Astrocyte (in vitro differentiated cells and primary cell): ENCODE measurements around the gene SLC35D1. TPM values are rescaled to one million over a fixed set of nuclear protein-coding genes. Genes with fewer than 3 reads are reported as not detected.

Source experiments
- DNase-seq: peaks from one replicate; pipeline ENCODE4 v3.0.0-alpha.2; 2010; ENCODE audit warnings: low read depth
- FAIRE-seq: peaks from 2 replicates; lab custom pipeline; 2011; peaks lifted over from hg19 to GRCh38; lab: Jason Lieb, UNC
- H2AFZ ChIP-seq: 2 replicates; pipeline ENCODE4 v1.6.0; 2012; ENCODE audit warnings: low read depth, low read length, inconsistent platforms
- H3K27ac ChIP-seq: 2 replicates; pipeline ENCODE4 v1.5.1; 2011; ENCODE audit warnings: low read depth, low read length, inconsistent platforms
- H3K27me3 ChIP-seq: 2 replicates; pipeline ENCODE4 v1.6.0; 2011; ENCODE audit warnings: low read length, inconsistent platforms; ENCODE audit not compliant: insufficient read depth
- H3K36me3 ChIP-seq: 2 replicates; pipeline ENCODE4 v1.5.1; 2011; ENCODE audit warnings: low read length, inconsistent platforms; ENCODE audit not compliant: insufficient read depth
- H3K4me1 ChIP-seq: 2 replicates; pipeline ENCODE4 v1.5.1; 2011; ENCODE audit warnings: low read length, inconsistent platforms; ENCODE audit not compliant: insufficient read depth
- H3K4me2 ChIP-seq: 2 replicates; pipeline ENCODE4 v1.6.0; 2012; ENCODE audit warnings: low read length, inconsistent platforms
- H3K4me3 ChIP-seq: 2 replicates; pipeline ENCODE4 v1.5.1; 2011; ENCODE audit warnings: low read depth, mild to moderate bottlenecking, low read length, inconsistent platforms; ENCODE audit not compliant: insufficient read depth
- H3K79me2 ChIP-seq: 2 replicates; pipeline ENCODE4 v1.6.0; 2012; ENCODE audit warnings: mild to moderate bottlenecking, low read length, inconsistent platforms; ENCODE audit not compliant: insufficient read depth
- H3K9ac ChIP-seq: 2 replicates; pipeline ENCODE4 v1.6.0; 2012; ENCODE audit warnings: mild to moderate bottlenecking, low read length, inconsistent platforms
- H3K9me3 ChIP-seq: 2 replicates; pipeline ENCODE4 v1.5.1; 2012; ENCODE audit warnings: low read depth, mild to moderate bottlenecking, low read length, inconsistent platforms; ENCODE audit not compliant: insufficient read depth
- H4K20me1 ChIP-seq: 2 replicates; pipeline ENCODE4 v1.6.0; 2012; ENCODE audit warnings: low read length, inconsistent platforms; ENCODE audit not compliant: insufficient read depth
- H3K27ac Mint-ChIP-seq: one replicate; pipeline ENCODE4 v1.8.0; 2021; ENCODE audit warnings: mild to moderate bottlenecking, mixed read lengths; ENCODE audit not compliant: unreplicated experiment
- H3K27me3 Mint-ChIP-seq: one replicate; pipeline ENCODE4 v1.8.0; 2021; ENCODE audit warnings: low read depth, mixed read lengths; ENCODE audit not compliant: unreplicated experiment
- H3K36me3 Mint-ChIP-seq: one replicate; pipeline ENCODE4 v1.8.0; 2021; ENCODE audit warnings: low read depth, mixed read lengths; ENCODE audit not compliant: unreplicated experiment
- H3K4me1 Mint-ChIP-seq: one replicate; pipeline ENCODE4 v1.8.0; 2021; ENCODE audit warnings: low read depth, mixed read lengths; ENCODE audit not compliant: unreplicated experiment
- H3K4me3 Mint-ChIP-seq: one replicate; pipeline ENCODE4 v1.8.0; 2021; ENCODE audit warnings: mild to moderate bottlenecking, moderate library complexity, mixed read lengths; ENCODE audit not compliant: unreplicated experiment
- H3K9me3 Mint-ChIP-seq: one replicate; pipeline ENCODE4 v1.8.0; 2021; ENCODE audit warnings: mild to moderate bottlenecking, mixed read lengths; ENCODE audit not compliant: unreplicated experiment
- EZH2 ChIP-seq: IDR thresholded peaks from 2 replicates; pipeline ENCODE4 v1.6.1; 2012; ENCODE audit warnings: mild to moderate bottlenecking, low read length, inconsistent platforms; ENCODE audit not compliant: insufficient read depth
- total RNA-seq: library from RNA; stranded (reverse); gene quantifications from 2 replicates; pipeline ENCODE4 v1.2.1, GENCODE V29; 2021
- TF ChIP-seq, protein P1 (sequence below): IDR thresholded peaks from 2 replicates; pipeline ENCODE4 v1.5.1; 2011; ENCODE audit warnings: low read depth, mild to moderate bottlenecking, inconsistent platforms, low read length, moderate library complexity; ENCODE audit not compliant: insufficient read depth

Gene SLC35D1
- total RNA-seq, 1 donor from 2014 or later = 12.7 TPM

- H3K79me2 ChIP-seq = peaks cover 63% of the 10 kb centered on the region
- H3K4me2 ChIP-seq = no peak overlapping the region
- peaks cover 9% of the 10 kb centered on the region for H3K36me3 Mint-ChIP-seq
- no peak overlapping the region for H3K27ac ChIP-seq
- no peak overlapping the region for H3K4me3 Mint-ChIP-seq
- no peak overlapping the region for H3K9ac ChIP-seq
- H3K36me3 ChIP-seq = peaks cover 28% of the 10 kb centered on the region
- peaks cover 15% of the 10 kb centered on the region for H3K4me1 Mint-ChIP-seq
- no peaks in the 10 kb centered on the region for H3K27me3 ChIP-seq
- H3K27me3 Mint-ChIP-seq = no peaks in the 10 kb centered on the region
- H3K9me3 Mint-ChIP-seq = no peaks in the 10 kb centered on the region
- no peak overlapping the region for H3K27ac Mint-ChIP-seq
- H2AFZ ChIP-seq = no peak overlapping the region
- DNase-seq (no peak), FAIRE-seq (no peak)
- no peaks in the 10 kb centered on the region for H3K4me1 ChIP-seq
- TF ChIP-seq, protein P1, sequence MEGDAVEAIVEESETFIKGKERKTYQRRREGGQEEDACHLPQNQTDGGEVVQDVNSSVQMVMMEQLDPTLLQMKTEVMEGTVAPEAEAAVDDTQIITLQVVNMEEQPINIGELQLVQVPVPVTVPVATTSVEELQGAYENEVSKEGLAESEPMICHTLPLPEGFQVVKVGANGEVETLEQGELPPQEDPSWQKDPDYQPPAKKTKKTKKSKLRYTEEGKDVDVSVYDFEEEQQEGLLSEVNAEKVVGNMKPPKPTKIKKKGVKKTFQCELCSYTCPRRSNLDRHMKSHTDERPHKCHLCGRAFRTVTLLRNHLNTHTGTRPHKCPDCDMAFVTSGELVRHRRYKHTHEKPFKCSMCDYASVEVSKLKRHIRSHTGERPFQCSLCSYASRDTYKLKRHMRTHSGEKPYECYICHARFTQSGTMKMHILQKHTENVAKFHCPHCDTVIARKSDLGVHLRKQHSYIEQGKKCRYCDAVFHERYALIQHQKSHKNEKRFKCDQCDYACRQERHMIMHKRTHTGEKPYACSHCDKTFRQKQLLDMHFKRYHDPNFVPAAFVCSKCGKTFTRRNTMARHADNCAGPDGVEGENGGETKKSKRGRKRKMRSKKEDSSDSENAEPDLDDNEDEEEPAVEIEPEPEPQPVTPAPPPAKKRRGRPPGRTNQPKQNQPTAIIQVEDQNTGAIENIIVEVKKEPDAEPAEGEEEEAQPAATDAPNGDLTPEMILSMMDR = no peak
- TF ChIP-seq EZH2 = no peak
- H3K9me3 ChIP-seq = no peaks in the 10 kb centered on the region
- H3K4me3 ChIP-seq = no peak overlapping the region
- H4K20me1 ChIP-seq = peaks cover 42% of the 10 kb centered on the region
Observed at GRCh38 chr1:66954208-66954607, 99.7 kb downstream of the SLC35D1 start.

- no peaks in the 10 kb centered on the region for H3K9me3 Mint-ChIP-seq
- no peaks in the 10 kb centered on the region for H3K27me3 Mint-ChIP-seq
- peaks cover 18% of the 10 kb centered on the region for H3K4me1 Mint-ChIP-seq
- peaks cover 10% of the 10 kb centered on the region for H3K36me3 Mint-ChIP-seq
- peak overlapping the region; percentile 46 for H3K4me2 ChIP-seq
- H3K27ac ChIP-seq = peak overlapping the region; percentile 42
- H3K27me3 ChIP-seq = no peaks in the 10 kb centered on the region
- peaks cover 79% of the 10 kb centered on the region for H3K79me2 ChIP-seq
- FAIRE-seq = peak; percentile 50
- H3K9me3 ChIP-seq = no peaks in the 10 kb centered on the region
- H2AFZ ChIP-seq = no peak overlapping the region
- peaks cover 39% of the 10 kb centered on the region for H3K36me3 ChIP-seq
- no peak overlapping the region for H3K4me3 ChIP-seq
- H3K9ac ChIP-seq = no peak overlapping the region
- H3K4me3 Mint-ChIP-seq = peak overlapping the region; percentile 0
- DNase-seq = peak; percentile 91
- H4K20me1 ChIP-seq = peaks cover 44% of the 10 kb centered on the region
- TF ChIP-seq EZH2 = no peak
- TF ChIP-seq, protein P1 = no peak
- H3K4me1 ChIP-seq = no peaks in the 10 kb centered on the region
- peak overlapping the region; percentile 96 for H3K27ac Mint-ChIP-seq
Observed at GRCh38 chr1:66951513-66951912, 102.4 kb downstream of the SLC35D1 start.

Other genes starting within 250 kb of the SLC35D1 start
- 6.9 and 7.7 TPM in 2 replicates for gene DNAI4, start 129.3 kb downstream of the SLC35D1 start, total RNA-seq
- gene MIER1, start 129.2 kb downstream of the SLC35D1 start, total RNA-seq = 31.5 and 40.2 TPM in 2 replicates
- not detected in 2 replicates for gene C1orf141, start 80.8 kb upstream of the SLC35D1 start, total RNA-seq
- gene IL23R, start 112.3 kb upstream of the SLC35D1 start, total RNA-seq = not detected in 2 replicates